K562 (cell line): ENCODE results near the gene PRCC. TPM values are rescaled to one million over a fixed set of nuclear protein-coding genes. Genes with fewer than 3 reads are reported as not detected.

Experiments used
- KDM1A ChIP-seq, 2 experiments: fragments of 450-650 bp; IDR thresholded peaks; 2 replicates each; pipeline ENCODE4 v1.6.1; 2016; ENCODE audit warnings: mild to moderate bottlenecking in 2 of 2
- KLF6 ChIP-seq: fragments of 250-450 bp; sonication (Bioruptor Pico); IDR thresholded peaks from 2 replicates; pipeline ENCODE4 v1.4.0; 2020; ENCODE audit warnings: mild to moderate bottlenecking, moderate library complexity, borderline replicate concordance
- OTX1 ChIP-seq: fragments of 450-650 bp; formaldehyde crosslinking; IDR thresholded peaks from 2 replicates; pipeline ENCODE4 v1.4.0; 2022; ENCODE audit warnings: mild to moderate bottlenecking
- PHB ChIP-seq: fragments of 250-450 bp; sonication (Bioruptor Pico); IDR thresholded peaks from 2 replicates; pipeline ENCODE4 v1.5.0; 2021
- SMAD1 ChIP-seq: fragments of 150-350 bp; IDR thresholded peaks from 2 replicates; pipeline ENCODE4 v1.6.1; 2014; ENCODE audit warnings: low read length, low read depth; ENCODE audit not compliant: partially characterized antibody
- SREBF1 ChIP-seq: fragments of 150-350 bp; IDR thresholded peaks from 2 replicates; pipeline ENCODE4 v1.6.1; 2014; ENCODE audit warnings: antibody characterized with exemption, low read depth, low read length, borderline replicate concordance
- TCF7L2 ChIP-seq: fragments of 150-350 bp; IDR thresholded peaks from 2 replicates; pipeline ENCODE4 v1.6.1; 2016; ENCODE audit warnings: low read depth, mild to moderate bottlenecking, low read length, moderate library complexity
- TEAD2 ChIP-seq: fragments of 450-650 bp; IDR thresholded peaks from 2 replicates; pipeline ENCODE4 v1.6.1; 2016; ENCODE audit warnings: missing genetic modification characterization, control low read depth, missing compliant biosample characterization
- TOE1 ChIP-seq, 2 experiments: fragments of 450-650 bp in 1 of 2; sonication (generic) in 1 of 2; formaldehyde crosslinking in 1 of 2; IDR thresholded peaks; 2 replicates each; pipeline versions ENCODE4 v1.7.1 to v1.8.0; 2016 to 2022; ENCODE audit warnings: borderline replicate concordance in 2 of 2, mild to moderate bottlenecking in 2 of 2, antibody characterized with exemption in 1 of 2, inconsistent platforms in 1 of 2, low read depth in 1 of 2, missing genetic modification reagents in 1 of 2, moderate library complexity in 1 of 2
- TRIM24 ChIP-seq, 2 experiments: fragments of 450-650 bp; IDR thresholded peaks; 2 replicates each; pipeline ENCODE4 v1.6.1; 2016
- ZBED1 ChIP-seq: IDR thresholded peaks from 2 replicates; pipeline ENCODE4 v1.6.1; 2014
- ZSCAN29 ChIP-seq: fragments of 450-650 bp; IDR thresholded peaks from 2 replicates; pipeline ENCODE4 v1.6.1; 2017
- polyA plus RNA-seq, 8 experiments: library from polyadenylated mRNA; depleted of rRNA in 4 of 8; stranded (reverse) in 5 of 8; unstranded in 3 of 8; fragments of >200 nt; fragmentation: Nextera tagmentation in 2 of 8; fragmentation: Illumina TruSeq in 1 of 8; extraction: Ambion mirVana in 2 of 8; extraction: Trizol in 1 of 8; gene quantifications; 2 replicates each; pipeline versions ENCODE4 v1.2.1 to v1.2.3, GENCODE V29; 2011 to 2014; ENCODE audit warnings: inconsistent platforms in 1 of 8, missing spikeins in 1 of 8
- total RNA-seq, 7 experiments: library from RNA; depleted of rRNA in 6 of 7; stranded (reverse); fragments of >200 nt in 6 of 7; fragmentation: Illumina TruSeq in 2 of 7; extraction: Trizol in 2 of 7; gene quantifications; 2 replicates each; pipeline versions ENCODE4 v1.2.1 to v1.2.3, GENCODE V29; 2011 to 2021; ENCODE audit warnings: low replicate concordance in 1 of 7
- TF ChIP-seq, protein P1 (sequence below): fragments of 250-450 bp; sonication (Bioruptor Pico); IDR thresholded peaks from 2 replicates; pipeline ENCODE4 v1.8.0; 2022; ENCODE audit warnings: moderate library complexity, mild to moderate bottlenecking, inconsistent platforms
- TF ChIP-seq, protein P2 (sequence below): fragments of 450-650 bp; conservative IDR thresholded peaks from 2 replicates; pipeline ENCODE4 v1.6.1; 2016; ENCODE audit warnings: missing genetic modification characterization, low read depth, mild to moderate bottlenecking, control low read depth, missing compliant biosample characterization
- TF ChIP-seq, protein P3 (sequence below): sonication (generic); formaldehyde crosslinking; IDR thresholded peaks from 2 replicates; pipeline ENCODE4 v1.8.0; 2023; ENCODE audit warnings: missing genetic modification reagents, mild to moderate bottlenecking, borderline replicate concordance
- TF ChIP-seq, protein P4 (sequence below): sonication (generic); formaldehyde crosslinking; IDR thresholded peaks from 2 replicates; pipeline ENCODE4 v1.8.0; 2022; ENCODE audit warnings: mild to moderate bottlenecking, low read depth, missing genetic modification reagents
- TF ChIP-seq, protein P5 (sequence below), 2 experiments: fragments of 450-650 bp in 1 of 2; sonication (generic) in 1 of 2; formaldehyde crosslinking; conservative IDR thresholded peaks; 2 replicates each; pipeline versions ENCODE4 v1.4.0 to v1.8.1; 2020 to 2022; ENCODE audit warnings: mild to moderate bottlenecking in 1 of 2, missing genetic modification reagents in 1 of 2

PRCC gene
- total and polyA plus RNA-seq, 9 of the 15 experiments (the other 6 are each of a cell fraction or from before 2014, with no cell fraction given) = 23.9 to 201 (median 41.1) TPM

DNA sequence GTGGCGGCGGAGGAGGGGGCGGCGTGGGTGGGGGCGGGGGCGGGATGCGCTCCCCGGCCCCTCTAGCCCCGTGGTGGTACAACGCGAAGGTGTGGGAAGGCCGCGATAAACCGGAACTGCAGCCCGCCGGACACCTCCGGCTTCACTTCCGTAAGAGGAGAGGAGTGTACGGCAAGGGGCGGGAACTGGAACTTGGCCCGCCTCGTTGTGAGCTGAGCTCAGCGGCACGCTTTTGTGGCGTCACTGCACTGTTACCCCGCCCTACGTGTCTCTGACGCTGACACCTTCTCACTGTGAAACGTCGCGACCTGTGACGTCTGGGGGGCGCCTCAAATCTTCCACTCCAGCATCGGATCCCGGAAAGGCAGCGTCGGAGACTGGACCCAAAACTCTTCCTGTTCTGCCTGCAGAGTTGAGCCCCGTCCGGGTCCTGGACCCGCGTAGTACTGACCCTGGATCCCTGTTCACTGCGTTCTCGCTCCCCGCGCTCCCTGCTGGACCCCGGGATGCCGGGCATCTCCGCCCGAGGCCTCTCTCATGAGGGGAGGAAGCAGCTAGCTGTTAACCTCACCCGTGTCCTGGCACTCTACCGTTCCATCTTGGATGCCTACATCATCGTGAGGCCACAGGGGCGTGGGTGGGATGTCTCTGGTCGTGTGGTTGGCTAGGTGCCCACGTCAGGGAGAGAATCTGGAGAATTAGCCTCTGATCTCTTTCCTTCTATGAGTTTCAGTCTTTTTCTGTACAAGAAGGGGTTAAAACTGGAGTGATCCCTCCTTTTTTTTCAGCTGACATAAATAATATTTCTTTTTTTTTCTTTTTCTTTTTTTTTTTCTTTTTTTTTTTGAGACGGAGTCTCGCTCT is 38.5 kb upstream of the PRCC start, which contains the start of gene ISG20L2 (continued):
- TF ChIP-seq SREBF1 = no peak
- TF ChIP-seq, protein P1, sequence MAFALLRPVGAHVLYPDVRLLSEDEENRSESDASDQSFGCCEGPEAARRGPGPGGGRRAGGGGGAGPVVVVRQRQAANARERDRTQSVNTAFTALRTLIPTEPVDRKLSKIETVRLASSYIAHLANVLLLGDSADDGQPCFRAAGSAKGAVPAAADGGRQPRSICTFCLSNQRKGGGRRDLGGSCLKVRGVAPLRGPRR (CRISPR knock-in tag) = no peak; the same call in 1 of the 2 replicates
- TF ChIP-seq, protein P2, sequence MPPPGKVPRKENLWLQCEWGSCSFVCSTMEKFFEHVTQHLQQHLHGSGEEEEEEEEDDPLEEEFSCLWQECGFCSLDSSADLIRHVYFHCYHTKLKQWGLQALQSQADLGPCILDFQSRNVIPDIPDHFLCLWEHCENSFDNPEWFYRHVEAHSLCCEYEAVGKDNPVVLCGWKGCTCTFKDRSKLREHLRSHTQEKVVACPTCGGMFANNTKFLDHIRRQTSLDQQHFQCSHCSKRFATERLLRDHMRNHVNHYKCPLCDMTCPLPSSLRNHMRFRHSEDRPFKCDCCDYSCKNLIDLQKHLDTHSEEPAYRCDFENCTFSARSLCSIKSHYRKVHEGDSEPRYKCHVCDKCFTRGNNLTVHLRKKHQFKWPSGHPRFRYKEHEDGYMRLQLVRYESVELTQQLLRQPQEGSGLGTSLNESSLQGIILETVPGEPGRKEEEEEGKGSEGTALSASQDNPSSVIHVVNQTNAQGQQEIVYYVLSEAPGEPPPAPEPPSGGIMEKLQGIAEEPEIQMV (tag) = no peak
- no peak for TF ChIP-seq TCF7L2
- no peak for TF ChIP-seq KLF6 (CRISPR knock-in tag)
- TF ChIP-seq PHB (CRISPR knock-in tag) = no peak
- TF ChIP-seq TRIM24 (IDR thresholded peaks at IDR 0.05) = no peak
- TF ChIP-seq ZSCAN29 = no peak
- TF ChIP-seq TOE1 (IDR thresholded peaks at IDR 0.05; ENCODE audit: borderline replicate concordance) = peak; percentile 30; the same call in 1 of the 2 replicates
- no peak for TF ChIP-seq TOE1 (CRISPR knock-in tag; IDR thresholded peaks at IDR 0.05; ENCODE audit: borderline replicate concordance, low read depth)
- TF ChIP-seq, protein P3, sequence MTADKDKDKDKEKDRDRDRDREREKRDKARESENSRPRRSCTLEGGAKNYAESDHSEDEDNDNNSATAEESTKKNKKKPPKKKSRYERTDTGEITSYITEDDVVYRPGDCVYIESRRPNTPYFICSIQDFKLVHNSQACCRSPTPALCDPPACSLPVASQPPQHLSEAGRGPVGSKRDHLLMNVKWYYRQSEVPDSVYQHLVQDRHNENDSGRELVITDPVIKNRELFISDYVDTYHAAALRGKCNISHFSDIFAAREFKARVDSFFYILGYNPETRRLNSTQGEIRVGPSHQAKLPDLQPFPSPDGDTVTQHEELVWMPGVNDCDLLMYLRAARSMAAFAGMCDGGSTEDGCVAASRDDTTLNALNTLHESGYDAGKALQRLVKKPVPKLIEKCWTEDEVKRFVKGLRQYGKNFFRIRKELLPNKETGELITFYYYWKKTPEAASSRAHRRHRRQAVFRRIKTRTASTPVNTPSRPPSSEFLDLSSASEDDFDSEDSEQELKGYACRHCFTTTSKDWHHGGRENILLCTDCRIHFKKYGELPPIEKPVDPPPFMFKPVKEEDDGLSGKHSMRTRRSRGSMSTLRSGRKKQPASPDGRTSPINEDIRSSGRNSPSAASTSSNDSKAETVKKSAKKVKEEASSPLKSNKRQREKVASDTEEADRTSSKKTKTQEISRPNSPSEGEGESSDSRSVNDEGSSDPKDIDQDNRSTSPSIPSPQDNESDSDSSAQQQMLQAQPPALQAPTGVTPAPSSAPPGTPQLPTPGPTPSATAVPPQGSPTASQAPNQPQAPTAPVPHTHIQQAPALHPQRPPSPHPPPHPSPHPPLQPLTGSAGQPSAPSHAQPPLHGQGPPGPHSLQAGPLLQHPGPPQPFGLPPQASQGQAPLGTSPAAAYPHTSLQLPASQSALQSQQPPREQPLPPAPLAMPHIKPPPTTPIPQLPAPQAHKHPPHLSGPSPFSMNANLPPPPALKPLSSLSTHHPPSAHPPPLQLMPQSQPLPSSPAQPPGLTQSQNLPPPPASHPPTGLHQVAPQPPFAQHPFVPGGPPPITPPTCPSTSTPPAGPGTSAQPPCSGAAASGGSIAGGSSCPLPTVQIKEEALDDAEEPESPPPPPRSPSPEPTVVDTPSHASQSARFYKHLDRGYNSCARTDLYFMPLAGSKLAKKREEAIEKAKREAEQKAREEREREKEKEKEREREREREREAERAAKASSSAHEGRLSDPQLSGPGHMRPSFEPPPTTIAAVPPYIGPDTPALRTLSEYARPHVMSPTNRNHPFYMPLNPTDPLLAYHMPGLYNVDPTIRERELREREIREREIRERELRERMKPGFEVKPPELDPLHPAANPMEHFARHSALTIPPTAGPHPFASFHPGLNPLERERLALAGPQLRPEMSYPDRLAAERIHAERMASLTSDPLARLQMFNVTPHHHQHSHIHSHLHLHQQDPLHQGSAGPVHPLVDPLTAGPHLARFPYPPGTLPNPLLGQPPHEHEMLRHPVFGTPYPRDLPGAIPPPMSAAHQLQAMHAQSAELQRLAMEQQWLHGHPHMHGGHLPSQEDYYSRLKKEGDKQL (CRISPR knock-in tag) = no peak
- no peak for TF ChIP-seq SMAD1
- no peak for TF ChIP-seq KDM1A (IDR thresholded peaks at IDR 0.05)
- no peak for TF ChIP-seq TEAD2
- TF ChIP-seq, protein P4, sequence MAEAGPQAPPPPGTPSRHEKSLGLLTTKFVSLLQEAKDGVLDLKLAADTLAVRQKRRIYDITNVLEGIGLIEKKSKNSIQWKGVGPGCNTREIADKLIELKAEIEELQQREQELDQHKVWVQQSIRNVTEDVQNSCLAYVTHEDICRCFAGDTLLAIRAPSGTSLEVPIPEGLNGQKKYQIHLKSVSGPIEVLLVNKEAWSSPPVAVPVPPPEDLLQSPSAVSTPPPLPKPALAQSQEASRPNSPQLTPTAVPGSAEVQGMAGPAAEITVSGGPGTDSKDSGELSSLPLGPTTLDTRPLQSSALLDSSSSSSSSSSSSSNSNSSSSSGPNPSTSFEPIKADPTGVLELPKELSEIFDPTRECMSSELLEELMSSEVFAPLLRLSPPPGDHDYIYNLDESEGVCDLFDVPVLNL (CRISPR knock-in tag) = no peak
- no peak for TF ChIP-seq OTX1 (CRISPR knock-in tag)
- TF ChIP-seq, protein P5, sequence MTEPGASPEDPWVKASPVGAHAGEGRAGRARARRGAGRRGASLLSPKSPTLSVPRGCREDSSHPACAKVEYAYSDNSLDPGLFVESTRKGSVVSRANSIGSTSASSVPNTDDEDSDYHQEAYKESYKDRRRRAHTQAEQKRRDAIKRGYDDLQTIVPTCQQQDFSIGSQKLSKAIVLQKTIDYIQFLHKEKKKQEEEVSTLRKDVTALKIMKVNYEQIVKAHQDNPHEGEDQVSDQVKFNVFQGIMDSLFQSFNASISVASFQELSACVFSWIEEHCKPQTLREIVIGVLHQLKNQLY (CRISPR knock-in tag; conservative IDR thresholded peaks at IDR 0.05) = no peak
- TF ChIP-seq ZBED1 = no peak
